RWPE2 (cell line): Measurements from ENCODE around the gene FLT4.

Experiments used
- ATAC-seq: fragments of 200-7000 bp; cut with Tn5 transposase; 3 replicates; pipeline ENCODE4 v1.9.1; 2021; ENCODE audit warnings: low read depth
- DNase-seq: peaks from one replicate; pipeline ENCODE4 v3.0.0-alpha.2; 2020; ENCODE audit warnings: low spot score
- H3K27ac ChIP-seq: fragments of 450-650 bp; 2 replicates; pipeline ENCODE4 v1.5.1; 2017; ENCODE audit warnings: mild to moderate bottlenecking; ENCODE audit not compliant: poor library complexity, severe bottlenecking
- H3K27me3 ChIP-seq: fragments of 250-450 bp; sonication (Bioruptor Pico); 2 replicates; pipeline ENCODE4 v1.5.1; 2021; ENCODE audit warnings: mild to moderate bottlenecking, moderate library complexity; ENCODE audit not compliant: insufficient read depth, poor library complexity, severe bottlenecking
- H3K36me3 ChIP-seq: fragments of 250-450 bp; sonication (Bioruptor Pico); 2 replicates; pipeline ENCODE4 v1.5.1; 2020; ENCODE audit warnings: low read depth, mild to moderate bottlenecking, moderate library complexity
- H3K4me1 ChIP-seq: fragments of 250-450 bp; sonication (Bioruptor Pico); 2 replicates; pipeline ENCODE4 v1.5.1; 2021; ENCODE audit warnings: mild to moderate bottlenecking, moderate library complexity; ENCODE audit not compliant: insufficient read depth, poor library complexity, severe bottlenecking
- H3K4me3 ChIP-seq: fragments of 250-450 bp; sonication (Bioruptor Pico); 2 replicates; pipeline ENCODE4 v1.5.1; 2021; ENCODE audit warnings: mild to moderate bottlenecking, moderate library complexity; ENCODE audit not compliant: severe bottlenecking
- H3K9me3 ChIP-seq: fragments of 250-450 bp; sonication (Bioruptor Pico); 2 replicates; pipeline ENCODE4 v1.5.1; 2021; ENCODE audit warnings: mild to moderate bottlenecking, moderate library complexity; ENCODE audit not compliant: severe bottlenecking
- TF ChIP-seq, protein P1 (sequence below): fragments of 450-650 bp; IDR thresholded peaks from one replicate; pipeline ENCODE4 v1.5.1; 2017; ENCODE audit warnings: mild to moderate bottlenecking, moderate library complexity; ENCODE audit not compliant: poor library complexity, severe bottlenecking

Gene FLT4

DNA sequence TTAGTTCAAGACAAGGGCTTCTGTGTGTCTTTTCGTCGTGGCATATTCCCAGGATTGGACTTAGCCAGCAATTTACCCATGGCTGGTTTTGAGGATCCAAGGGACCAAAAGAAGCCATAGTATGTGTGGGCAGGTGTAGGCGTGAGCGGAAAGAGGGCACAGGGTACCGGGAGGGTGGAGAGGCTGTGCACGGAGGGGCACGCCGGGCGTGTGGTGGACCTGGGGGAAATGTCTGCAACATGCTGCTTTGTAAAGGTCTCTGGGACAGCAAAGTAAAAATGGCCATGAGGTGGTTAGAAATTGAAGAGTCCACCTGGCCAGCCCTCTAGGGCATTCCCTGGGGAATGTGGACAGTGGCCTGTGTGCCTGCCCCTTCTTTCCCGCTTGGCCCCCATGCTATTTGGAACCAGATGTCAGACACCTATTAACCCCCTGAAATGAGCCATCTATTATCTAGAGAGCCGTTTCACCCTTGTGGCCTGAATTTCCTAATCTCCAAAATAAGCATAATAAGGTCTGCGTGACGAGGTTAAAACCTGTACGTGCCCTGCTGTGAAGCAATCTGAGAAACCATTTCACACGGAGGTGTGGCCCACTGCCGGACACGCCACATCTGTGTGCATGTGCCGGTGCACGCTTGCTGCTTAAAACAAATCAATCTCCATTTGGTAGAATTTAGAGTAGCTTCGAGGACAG is 5.1 kb downstream of the FLT4 start:
- Histone ChIP-seq H3K36me3 (no peaks in the 10 kb centered on the region), H3K27me3 (peaks cover 56% of the 10 kb centered on the region), H3K4me3 (no peak overlapping the region), H3K9me3 (peaks cover 2% of the 10 kb centered on the region), H3K27ac (no peak overlapping the region), H3K4me1 (no peaks in the 10 kb centered on the region)
- no peak for ATAC-seq
- DNase-seq: no peak
- TF ChIP-seq, protein P1, sequence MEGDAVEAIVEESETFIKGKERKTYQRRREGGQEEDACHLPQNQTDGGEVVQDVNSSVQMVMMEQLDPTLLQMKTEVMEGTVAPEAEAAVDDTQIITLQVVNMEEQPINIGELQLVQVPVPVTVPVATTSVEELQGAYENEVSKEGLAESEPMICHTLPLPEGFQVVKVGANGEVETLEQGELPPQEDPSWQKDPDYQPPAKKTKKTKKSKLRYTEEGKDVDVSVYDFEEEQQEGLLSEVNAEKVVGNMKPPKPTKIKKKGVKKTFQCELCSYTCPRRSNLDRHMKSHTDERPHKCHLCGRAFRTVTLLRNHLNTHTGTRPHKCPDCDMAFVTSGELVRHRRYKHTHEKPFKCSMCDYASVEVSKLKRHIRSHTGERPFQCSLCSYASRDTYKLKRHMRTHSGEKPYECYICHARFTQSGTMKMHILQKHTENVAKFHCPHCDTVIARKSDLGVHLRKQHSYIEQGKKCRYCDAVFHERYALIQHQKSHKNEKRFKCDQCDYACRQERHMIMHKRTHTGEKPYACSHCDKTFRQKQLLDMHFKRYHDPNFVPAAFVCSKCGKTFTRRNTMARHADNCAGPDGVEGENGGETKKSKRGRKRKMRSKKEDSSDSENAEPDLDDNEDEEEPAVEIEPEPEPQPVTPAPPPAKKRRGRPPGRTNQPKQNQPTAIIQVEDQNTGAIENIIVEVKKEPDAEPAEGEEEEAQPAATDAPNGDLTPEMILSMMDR: no peak

DNA sequence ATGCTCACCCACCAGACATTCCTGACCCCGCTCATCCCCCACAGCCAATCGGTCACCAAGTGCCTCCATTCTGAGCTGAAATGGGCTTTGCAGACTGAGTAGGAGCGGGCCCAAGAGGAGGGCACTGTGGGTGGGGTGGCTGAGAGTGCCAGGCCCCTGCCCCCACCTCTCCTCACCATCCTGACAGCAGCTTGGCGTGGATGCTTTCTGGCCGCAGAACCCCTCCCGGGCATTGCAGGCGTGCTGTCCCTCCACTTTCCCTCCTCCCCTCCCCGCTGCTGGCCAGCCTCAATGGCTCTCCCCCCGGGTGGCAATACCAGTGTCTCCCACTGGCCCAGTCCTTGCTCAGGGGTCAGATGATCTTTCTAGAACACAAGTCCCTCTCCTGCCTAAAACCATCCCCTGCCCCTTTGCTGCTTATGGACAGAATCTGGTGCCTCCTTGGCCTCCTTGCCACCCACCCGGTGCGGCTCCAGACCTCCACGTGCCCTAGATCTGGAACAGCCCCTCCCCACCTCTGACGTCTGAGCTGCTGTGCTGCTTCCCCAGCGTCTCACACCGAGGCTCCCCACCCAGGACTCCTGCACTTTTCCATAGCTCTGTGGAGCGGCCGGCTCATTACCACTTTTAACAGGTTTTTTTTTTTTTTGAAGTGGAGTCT is 6.1 kb downstream of the FLT4 start:
- Histone ChIP-seq H3K36me3 (no peaks in the 10 kb centered on the region), H3K4me3 (no peak overlapping the region), H3K9me3 (peaks cover 2% of the 10 kb centered on the region), H3K4me1 (no peaks in the 10 kb centered on the region), H3K27ac (no peak overlapping the region), H3K27me3 (peaks cover 47% of the 10 kb centered on the region)
- TF ChIP-seq, protein P1: no peak
- ATAC-seq (no peak), DNase-seq (no peak)

DNA sequence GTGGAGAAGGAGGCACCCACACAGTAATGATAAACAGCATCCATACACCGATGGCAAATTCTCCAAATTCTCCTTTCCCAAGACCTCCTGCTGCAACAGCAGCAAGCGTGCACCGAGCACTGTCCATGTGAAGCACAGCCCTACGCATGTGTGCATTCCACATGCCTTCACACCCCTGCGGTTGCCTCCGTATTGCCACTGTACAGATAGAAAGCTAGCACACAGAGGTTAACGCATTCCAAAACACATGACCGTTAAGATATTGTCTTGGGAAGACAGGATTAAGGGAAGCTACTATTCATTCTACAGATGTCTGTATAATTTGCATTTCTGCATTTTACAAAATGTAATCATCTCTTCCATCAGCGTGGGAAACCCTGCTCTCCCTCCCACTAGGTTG is 6.6 kb downstream of the FLT4 start:
- peaks cover 41% of the 10 kb centered on the region for H3K27me3 ChIP-seq
- DNase-seq: no peak
- no peak overlapping the region for H3K4me3 ChIP-seq
- H3K4me1 ChIP-seq: no peaks in the 10 kb centered on the region
- TF ChIP-seq, protein P1: no peak
- no peak overlapping the region for H3K27ac ChIP-seq
- no peaks in the 10 kb centered on the region for H3K36me3 ChIP-seq
- H3K9me3 ChIP-seq: peaks cover under 1% of the 10 kb centered on the region
- no peak for ATAC-seq

DNA sequence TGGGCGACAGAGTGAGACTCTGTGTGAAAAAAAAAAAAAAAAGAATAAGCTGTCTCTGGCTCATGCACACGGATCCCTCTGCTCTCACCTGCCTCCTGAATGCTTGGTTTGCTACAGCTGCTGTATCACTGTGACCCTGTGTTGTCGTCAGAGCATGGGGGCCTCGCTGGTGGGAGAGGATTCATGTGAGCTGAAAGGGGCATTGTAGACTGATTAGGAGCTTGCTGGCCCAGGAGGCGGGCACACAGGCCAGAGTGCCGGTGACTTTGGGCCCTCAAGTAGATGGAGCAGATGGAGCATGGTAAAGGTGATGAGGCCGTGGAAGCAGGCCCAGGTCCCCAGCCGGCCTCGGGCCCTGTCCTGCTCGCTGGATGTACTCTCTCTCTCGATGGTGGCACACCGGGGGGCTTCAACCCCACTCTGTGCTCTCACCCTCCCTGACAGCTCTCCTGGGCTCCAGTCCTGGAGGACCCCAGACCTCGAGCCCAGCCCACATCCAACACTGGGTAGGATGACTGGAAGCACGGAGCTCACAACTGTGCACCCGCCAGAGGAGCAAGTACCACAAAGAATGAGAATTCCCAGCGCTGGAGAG is 7.1 kb downstream of the FLT4 start:
- ATAC-seq: no peak

More for the DNA sequence above, 7.1 kb downstream of the FLT4 start:
- H3K9me3 ChIP-seq: no peaks in the 10 kb centered on the region
- no peaks in the 10 kb centered on the region for H3K36me3 ChIP-seq
- TF ChIP-seq, protein P1: no peak
- no peak overlapping the region for H3K27ac ChIP-seq
- H3K4me1 ChIP-seq: no peaks in the 10 kb centered on the region
- DNase-seq: no peak
- H3K4me3 ChIP-seq: no peak overlapping the region
- H3K27me3 ChIP-seq: peaks cover 36% of the 10 kb centered on the region
